Activated B cell treated with CpG ODN at 0.5 μM for 24 hours (primary cell): ENCODE measurements around the gene CFAP61. TPM values are rescaled to one million over a fixed set of nuclear protein-coding genes. Genes with fewer than 3 reads are reported as not detected.

Source experiments
- ATAC-seq: fragments of 200-7000 bp; cut with Tn5 transposase; one replicate; pipeline ENCODE4 v1.10.0; 2021; ENCODE audit warnings: low read depth, mild to moderate bottlenecking, moderate library complexity
- CTCF ChIA-PET: fragments of 350-600 bp; sonication (Branson Sonifier 250); formaldehyde crosslinking; loops from one replicate; lab custom pipeline; 2021; ENCODE audit warnings: antibody characterized with exemption; lab: Charles Lee
- POLR2A ChIA-PET: fragments of 350-600 bp; sonication (Branson Sonifier 250); formaldehyde crosslinking; loops from one replicate; lab custom pipeline; 2021; ENCODE audit warnings: antibody characterized with exemption; lab: Charles Lee
- DNase-seq: peaks from one replicate; pipeline ENCODE4 v3.0.0; 2022
- H3K27ac Mint-ChIP-seq: one replicate; pipeline ENCODE4 v1.8.0; 2020; ENCODE audit warnings: mixed read lengths
- H3K27me3 Mint-ChIP-seq: one replicate; pipeline ENCODE4 v1.8.0; 2021; ENCODE audit warnings: mixed read lengths
- H3K36me3 Mint-ChIP-seq: one replicate; pipeline ENCODE4 v1.8.0; 2021; ENCODE audit warnings: low read depth, mixed read lengths
- H3K4me1 Mint-ChIP-seq: one replicate; pipeline ENCODE4 v1.8.0; 2021; ENCODE audit warnings: mixed read lengths
- H3K4me3 Mint-ChIP-seq: one replicate; pipeline ENCODE4 v1.8.0; 2020; ENCODE audit warnings: mild to moderate bottlenecking, mixed read lengths
- H3K9me3 Mint-ChIP-seq: one replicate; pipeline ENCODE4 v1.8.0; 2020; ENCODE audit warnings: mixed read lengths
- CTCF ChIP-seq: fragments of 200-600 bp; IDR thresholded peaks from one replicate; pipeline ENCODE4 v1.8.0; 2022; ENCODE audit warnings: antibody characterized with exemption, mild to moderate bottlenecking
- intact Hi-C: fragments of 100-400 bp; cut with micrococcal nuclease; formaldehyde crosslinking; loops from one replicate; pipeline ENCODE4 v1.15.1; 2024
- total RNA-seq: library from RNA; stranded (reverse); gene quantifications from 2 replicates; pipeline ENCODE4 v1.2.3, GENCODE V29; 2022

CFAP61 gene
- total RNA-seq, 1 donor from 2014 or later = not detected

GRCh38 chr20:20340443-20340842, 288.1 kb downstream of the CFAP61 start:
- no peak for TF ChIP-seq CTCF
- Mint-ChIP-seq H3K27me3 (peaks cover 7% of the 10 kb centered on the region), H3K4me3 (no peak overlapping the region), H3K27ac (no peak overlapping the region), H3K9me3 (peaks cover 6% of the 10 kb centered on the region), H3K4me1 (peaks cover 2% of the 10 kb centered on the region), H3K36me3 (no peaks in the 10 kb centered on the region)
- DNase-seq = no peak
- no peak for ATAC-seq
- ChIA-PET POLR2A (no interaction called here), CTCF (no interaction called here)
- intact Hi-C loops = no loop called here

- TF ChIP-seq CTCF = no peak
- no peak for DNase-seq
- peaks cover 7% of the 10 kb centered on the region for H3K27me3 Mint-ChIP-seq
- no peaks in the 10 kb centered on the region for H3K4me1 Mint-ChIP-seq
- no peak overlapping the region for H3K4me3 Mint-ChIP-seq
- no peak for ATAC-seq
- H3K27ac Mint-ChIP-seq = no peak overlapping the region
- no peaks in the 10 kb centered on the region for H3K36me3 Mint-ChIP-seq
- POLR2A ChIA-PET = no interaction called here
- intact Hi-C loops = no loop called here
- H3K9me3 Mint-ChIP-seq = no peaks in the 10 kb centered on the region
- CTCF ChIA-PET = interaction anchor here (0.9 kb wide), 1 partner anchor 18 kb away, joined by 3 read pairs; no protein-coding TSS in a partner anchor
Measured at GRCh38 chr20:20341371-20341770, 289.0 kb downstream of the CFAP61 start.

- H3K4me3 Mint-ChIP-seq = no peak overlapping the region
- DNase-seq (no peak), ATAC-seq (no peak)
- no peaks in the 10 kb centered on the region for H3K36me3 Mint-ChIP-seq
- ChIA-PET CTCF (no interaction called here), POLR2A (no interaction called here)
- no peak overlapping the region for H3K27ac Mint-ChIP-seq
- peaks cover 2% of the 10 kb centered on the region for H3K9me3 Mint-ChIP-seq
- H3K27me3 Mint-ChIP-seq = peaks cover 7% of the 10 kb centered on the region
- H3K4me1 Mint-ChIP-seq = no peaks in the 10 kb centered on the region
- intact Hi-C loops = no loop called here
- no peak for TF ChIP-seq CTCF
Measured at GRCh38 chr20:20342066-20342465, 289.7 kb downstream of the CFAP61 start.

GRCh38 chr20:20343932-20344331, 291.6 kb downstream of the CFAP61 start:
- ATAC-seq (no peak), DNase-seq (no peak)
- H3K4me1 Mint-ChIP-seq = no peaks in the 10 kb centered on the region
- no peak for TF ChIP-seq CTCF
- no peaks in the 10 kb centered on the region for H3K36me3 Mint-ChIP-seq
- H3K27me3 Mint-ChIP-seq = peaks cover 11% of the 10 kb centered on the region
- peaks cover 8% of the 10 kb centered on the region for H3K9me3 Mint-ChIP-seq
- no peak overlapping the region for H3K27ac Mint-ChIP-seq
- intact Hi-C loops = no loop called here
- H3K4me3 Mint-ChIP-seq = no peak overlapping the region
- POLR2A ChIA-PET = no interaction called here
- CTCF ChIA-PET = no interaction called here

- Mint-ChIP-seq H3K9me3 (peaks cover 8% of the 10 kb centered on the region), H3K27ac (no peak overlapping the region), H3K4me1 (no peaks in the 10 kb centered on the region), H3K4me3 (no peak overlapping the region), H3K27me3 (peaks cover 14% of the 10 kb centered on the region), H3K36me3 (no peaks in the 10 kb centered on the region)
- POLR2A ChIA-PET = no interaction called here
- ATAC-seq = no peak
- CTCF ChIA-PET = no interaction called here
- DNase-seq = no peak
- no peak for TF ChIP-seq CTCF
- intact Hi-C loops = no loop called here
Measured at GRCh38 chr20:20344476-20344875, 292.1 kb downstream of the CFAP61 start.
